Measurements from ENCODE around the gene ARV1. TPM values are rescaled to one million over a fixed set of nuclear protein-coding genes. Genes with fewer than 3 reads are reported as not detected.

ARV1 gene
- total RNA-seq, 2 donors from 2014 or later = 8.9 to 15.4 TPM

- H3K9me3 Mint-ChIP-seq = no peaks in the 10 kb centered on the region
- no peak overlapping the region for H3K27ac Mint-ChIP-seq
- H3K27me3 Mint-ChIP-seq = peaks cover 16% of the 10 kb centered on the region
- H3K36me3 Mint-ChIP-seq (ENCODE audit: low read depth) = no peaks in the 10 kb centered on the region
- H3K4me3 Mint-ChIP-seq = no peak overlapping the region
- peaks cover 21% of the 10 kb centered on the region for H3K4me1 Mint-ChIP-seq
- ATAC-seq (replicated peaks) = no peak
Observed at GRCh38 chr1:231049121-231049979, 70.5 kb downstream of the ARV1 start.

Other genes starting within 250 kb of the ARV1 start
- gene CAPN9, start 231.7 kb upstream of the ARV1 start, total RNA-seq = not detected
- 1 to 10 TPM; 4.1 to 7.9 TPM for gene C1orf198, start 110.6 kb upstream of the ARV1 start, total RNA-seq
- 10 to 100 TPM; 13.3 to 22.0 TPM for gene TTC13, start 233 bp upstream of the ARV1 start, total RNA-seq
- 10 to 100 TPM; 11.2 to 17.2 TPM for gene FAM89A, start 61.2 kb downstream of the ARV1 start, total RNA-seq
- not detected for gene TRIM67, start 183.0 kb downstream of the ARV1 start, total RNA-seq

Data from activated T-helper 17 cell treated with anti-CD3 and anti-CD28 coated beads, Interleukin-2, amount 50 U/mL, for 72 hours (primary cell).